ENCODE measurements around the gene CCNK.

Gene CCNK

GRCh38 chr14:99511421-99512109 is 30.4 kb downstream of the CCNK start:
- peaks cover 0 to 9% (median 0%) of the 10 kb centered on the region in 4 donors for H3K4me1 ChIP-seq
- DNase-seq = peak in 1 of 2 donors; percentile 66
- H3K36me3 ChIP-seq = peaks cover 26 to 89% (median 62%) of the 10 kb centered on the region in 3 donors
- H3K27me3 ChIP-seq = no peaks in the 10 kb centered on the region
- no peak overlapping the region for H3K4me3 ChIP-seq
- H3K9me3 ChIP-seq = no peaks in the 10 kb centered on the region
- intact Hi-C loops (cut with DNase I; ENCODE audit: low total_unique reads) = no loop called here
- no peak for TF ChIP-seq CTCF (IDR thresholded peaks at IDR 0.05)
- peak overlapping the region in 1 of 2 donors; percentile 13 for H3K27ac ChIP-seq

GRCh38 chr14:99512110-99512449 is 30.9 kb downstream of the CCNK start:
- H3K9me3 ChIP-seq = no peaks in the 10 kb centered on the region
- H3K27ac ChIP-seq = peak overlapping the region in 1 of 2 donors; percentile 13
- no peak for TF ChIP-seq CTCF (IDR thresholded peaks at IDR 0.05)
- no peak overlapping the region for H3K4me3 ChIP-seq
- H3K27me3 ChIP-seq = no peaks in the 10 kb centered on the region
- intact Hi-C loops (cut with DNase I; ENCODE audit: low total_unique reads) = no loop called here
- H3K4me1 ChIP-seq = peaks cover 0 to 9% (median 0%) of the 10 kb centered on the region in 4 donors
- H3K36me3 ChIP-seq = peaks cover 21 to 84% (median 57%) of the 10 kb centered on the region in 3 donors
- DNase-seq = no peak

GRCh38 chr14:99512571-99513182 is 31.5 kb downstream of the CCNK start:
- peak in 1 of 2 donors; percentile 53 for DNase-seq

GRCh38 chr14:99513183-99513694 is 32.0 kb downstream of the CCNK start:
- Histone ChIP-seq H3K9me3 (no peaks in the 10 kb centered on the region), H3K27me3 (no peaks in the 10 kb centered on the region), H3K4me3 (no peak overlapping the region), H3K4me1 (peaks cover 0 to 15% (median 0%) of the 10 kb centered on the region in 4 donors), H3K36me3 (peaks cover 9 to 72% (median 45%) of the 10 kb centered on the region in 3 donors), H3K27ac (no peak overlapping the region)
- intact Hi-C loops (cut with DNase I; ENCODE audit: low total_unique reads) = no loop called here
- no peak for DNase-seq
- no peak for TF ChIP-seq CTCF (IDR thresholded peaks at IDR 0.05)

More at GRCh38 chr14:99512571-99513182, 31.5 kb downstream of the CCNK start:
- Histone ChIP-seq H3K9me3 (no peaks in the 10 kb centered on the region), H3K4me3 (no peak overlapping the region), H3K4me1 (peaks cover 0 to 11% (median 0%) of the 10 kb centered on the region in 4 donors), H3K27ac (no peak overlapping the region), H3K36me3 (peaks cover 15 to 78% (median 51%) of the 10 kb centered on the region in 3 donors), H3K27me3 (no peaks in the 10 kb centered on the region)
- no peak for TF ChIP-seq CTCF (IDR thresholded peaks at IDR 0.05)
- intact Hi-C loops (cut with DNase I; ENCODE audit: low total_unique reads) = no loop called here

- DNase-seq = peak in 1 of 2 donors; percentile 62
- Histone ChIP-seq H3K27me3 (no peaks in the 10 kb centered on the region), H3K4me3 (no peak overlapping the region), H3K36me3 (peaks cover 1 to 64% (median 37%) of the 10 kb centered on the region in 3 donors), H3K9me3 (no peaks in the 10 kb centered on the region), H3K27ac (no peak overlapping the region), H3K4me1 (peaks cover 0 to 18% (median 0%) of the 10 kb centered on the region in 4 donors)
- intact Hi-C loops (cut with DNase I; ENCODE audit: low total_unique reads) = no loop called here
- TF ChIP-seq CTCF (IDR thresholded peaks at IDR 0.05) = no peak
Measured at GRCh38 chr14:99513946-99514551, 32.8 kb downstream of the CCNK start.

Data from tibial artery (tissue), 4 donors.